ENCODE measurements around the gene RAB11FIP4. TPM values are rescaled to one million over a fixed set of nuclear protein-coding genes. Genes with fewer than 3 reads are reported as not detected.
A peak's percentile ranks its signal among the peaks of the same experiment; 100 is the strongest.

RAB11FIP4 gene
- total RNA-seq, 1 donor from 2014 or later, result 7.6 TPM

DNA sequence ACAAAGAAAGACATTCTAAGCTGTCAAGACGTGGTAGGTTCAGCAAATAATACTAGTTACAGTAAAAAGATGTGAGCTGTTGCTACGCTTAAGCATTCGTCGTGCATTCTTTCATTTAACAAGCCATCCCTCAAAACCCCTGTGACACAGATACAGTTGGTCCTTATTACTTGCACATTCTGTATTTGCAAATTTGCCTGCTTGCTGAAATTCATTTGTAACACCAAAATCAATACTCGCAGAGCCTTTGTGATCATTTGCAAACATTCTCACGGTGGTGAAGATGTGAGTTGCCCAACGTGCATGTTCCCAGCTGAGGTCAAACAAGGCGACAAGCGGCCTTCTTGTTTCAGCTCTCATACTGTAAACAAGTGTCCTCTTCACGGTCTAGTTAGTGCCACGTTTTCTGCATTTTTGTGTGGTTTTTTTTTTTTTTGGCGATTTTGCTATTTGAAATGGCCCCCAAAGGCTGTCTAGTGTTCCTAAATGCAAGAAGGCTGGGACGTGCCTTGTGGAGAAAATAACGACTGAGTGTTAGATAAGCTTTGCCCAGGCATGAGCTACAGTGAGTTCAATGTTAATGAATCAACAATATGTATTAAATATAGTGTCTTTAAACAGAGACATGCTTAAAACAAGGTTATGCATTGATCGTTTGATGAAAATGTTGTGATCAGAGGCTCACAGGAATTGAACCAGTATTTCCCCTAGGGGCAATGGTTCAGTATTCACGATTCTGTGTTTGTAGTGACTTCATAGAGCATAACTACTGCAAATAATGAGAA lies 84.1 kb downstream of the RAB11FIP4 start:
- intact Hi-C loops (cut with DNase I), result no loop called here
- no peak for ATAC-seq

DNA sequence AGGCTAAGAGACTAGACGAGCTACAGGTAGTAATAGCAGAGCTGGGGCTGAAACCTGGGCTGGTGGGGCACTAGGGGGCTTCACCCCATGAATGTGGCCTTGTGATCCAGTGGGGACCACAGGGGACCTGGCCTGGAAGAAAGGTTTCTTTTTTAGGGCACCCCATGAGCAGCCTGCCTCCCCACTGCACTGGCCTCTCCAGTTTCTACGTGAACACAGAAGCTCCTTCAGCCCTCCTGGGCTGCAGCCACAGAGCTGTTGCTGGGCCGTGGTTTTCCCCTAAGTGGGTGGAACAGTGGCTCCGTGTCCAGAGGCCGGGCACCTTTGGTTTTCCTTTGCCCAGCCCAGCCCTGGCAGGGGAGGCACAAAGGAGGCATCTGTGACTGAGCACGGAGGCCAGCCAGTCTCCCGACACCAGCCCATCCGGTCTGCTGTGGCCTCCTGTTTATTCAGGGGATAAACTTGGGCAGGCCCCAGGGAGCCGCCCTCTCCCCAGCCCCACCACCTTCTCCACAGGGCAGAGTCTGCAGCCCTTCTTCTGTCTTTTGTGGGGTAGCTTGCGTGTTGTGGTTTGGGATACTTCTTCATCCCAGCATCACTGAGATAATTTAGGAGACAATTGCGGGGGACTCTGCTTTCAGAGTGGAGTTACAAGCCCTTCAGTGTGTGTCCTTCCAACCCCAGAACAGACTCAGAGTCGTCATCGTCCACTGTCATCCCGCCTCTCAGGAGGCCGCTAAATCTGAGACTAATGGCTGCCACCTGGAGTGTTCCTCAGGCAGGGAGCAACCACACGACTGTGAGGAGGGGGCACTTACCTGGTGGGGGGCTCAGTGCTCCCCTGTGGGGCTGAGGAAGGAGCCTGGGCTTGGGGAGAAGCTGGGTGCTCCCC lies 85.3 kb downstream of the RAB11FIP4 start:
- DNase-seq (ENCODE audit: low spot score) (no peak), ATAC-seq (no peak)
- intact Hi-C loops (cut with DNase I), result no loop called here

More for the DNA sequence above, 84.1 kb downstream of the RAB11FIP4 start:
- DNase-seq (ENCODE audit: low spot score), result no peak

DNA sequence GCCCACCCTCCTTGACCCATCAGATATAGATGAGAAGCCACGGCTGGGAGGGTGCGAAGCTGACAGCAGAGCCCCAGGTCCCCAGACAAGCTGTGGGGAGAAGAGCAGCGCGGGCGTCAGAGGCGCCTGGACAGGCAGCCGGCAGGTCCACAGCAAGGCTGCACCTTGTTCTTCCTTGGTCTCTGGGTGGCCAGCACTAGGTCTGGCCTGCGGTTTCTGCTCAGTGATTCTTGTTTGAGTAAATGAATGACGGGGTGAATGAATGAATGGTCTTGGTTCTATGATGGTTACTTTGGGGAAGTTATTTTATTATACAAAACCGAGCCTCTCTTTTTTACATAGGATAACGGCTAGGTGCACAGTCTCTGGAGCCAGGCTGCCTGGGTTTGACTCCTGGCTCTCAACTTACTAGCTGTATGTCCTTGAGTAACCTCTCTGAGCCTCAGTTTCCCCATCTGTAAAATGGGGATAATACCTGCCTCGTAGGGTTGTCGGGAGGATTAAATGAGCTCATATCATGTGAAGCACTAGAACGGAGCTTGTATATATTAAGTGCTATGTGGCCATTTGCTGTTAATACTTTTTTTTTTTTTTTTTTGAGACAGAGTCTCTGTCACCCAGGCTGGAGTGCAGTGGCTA lies 86.1 kb downstream of the RAB11FIP4 start:
- intact Hi-C loops (cut with DNase I), result no loop called here
- no peak for DNase-seq (ENCODE audit: low spot score)
- ATAC-seq, result no peak

DNA sequence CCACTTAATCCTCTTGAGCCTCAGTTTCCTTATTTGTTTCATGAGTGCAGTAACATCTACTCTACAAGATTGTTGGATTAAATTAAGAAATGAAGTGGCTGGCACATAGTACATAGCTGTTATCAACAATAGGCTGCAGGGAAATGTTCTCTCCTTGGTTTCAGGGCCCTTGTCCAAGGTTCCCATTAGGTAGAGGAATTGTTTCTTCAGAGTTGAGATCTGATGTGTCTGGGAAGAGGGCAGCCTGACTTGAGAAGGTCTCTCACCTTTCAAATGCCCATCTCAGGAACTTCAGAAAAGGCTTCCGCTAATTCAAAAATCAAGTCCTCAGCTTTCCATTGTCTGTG lies 87.6 kb downstream of the RAB11FIP4 start:
- ATAC-seq (no peak), DNase-seq (ENCODE audit: low spot score) (no peak)
- intact Hi-C loops (cut with DNase I), result no loop called here

DNA sequence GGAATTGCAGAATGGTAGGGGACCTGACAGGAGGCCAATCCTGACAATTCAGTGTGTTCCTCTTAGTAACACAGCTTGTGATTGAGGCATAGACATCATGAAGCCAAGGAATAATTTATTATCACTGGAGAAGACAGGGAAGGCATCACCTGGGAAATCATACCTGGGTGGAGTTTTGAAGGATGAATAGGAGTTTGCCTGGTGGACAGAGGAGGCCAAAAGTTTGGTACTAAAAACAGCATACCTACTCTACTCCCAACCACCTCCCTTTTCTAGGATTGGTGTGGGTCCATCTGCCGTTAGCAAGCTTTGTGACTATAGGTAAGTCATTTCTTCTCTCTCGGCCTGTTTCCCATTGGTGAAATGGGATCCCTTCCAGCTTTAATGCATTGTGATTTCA lies 88.0 kb downstream of the RAB11FIP4 start:
- DNase-seq (ENCODE audit: low spot score), result no peak
- no peak for ATAC-seq
- intact Hi-C loops (cut with DNase I), result no loop called here

DNA sequence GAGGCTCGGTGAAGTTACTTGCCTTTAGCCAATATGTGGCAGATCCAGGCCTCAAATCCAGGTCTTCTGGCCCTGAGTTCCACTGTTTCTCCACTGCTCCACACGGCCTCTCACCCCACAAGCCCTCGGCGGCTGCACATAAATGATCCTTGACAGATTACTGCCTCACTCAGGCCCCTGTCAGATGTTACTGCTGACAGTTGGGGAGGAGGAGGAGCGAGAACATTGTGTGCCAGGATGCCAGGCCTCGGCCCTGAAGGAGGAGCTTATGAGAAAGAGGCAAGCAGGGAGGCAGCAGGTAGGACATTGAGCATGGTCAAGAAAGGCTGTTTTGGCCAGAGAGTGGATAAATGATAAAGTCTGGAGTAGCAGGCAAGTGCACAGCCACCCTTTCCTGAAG lies 88.6 kb downstream of the RAB11FIP4 start:
- ATAC-seq (no peak), DNase-seq (ENCODE audit: low spot score) (no peak)
- intact Hi-C loops (cut with DNase I), result no loop called here

DNA sequence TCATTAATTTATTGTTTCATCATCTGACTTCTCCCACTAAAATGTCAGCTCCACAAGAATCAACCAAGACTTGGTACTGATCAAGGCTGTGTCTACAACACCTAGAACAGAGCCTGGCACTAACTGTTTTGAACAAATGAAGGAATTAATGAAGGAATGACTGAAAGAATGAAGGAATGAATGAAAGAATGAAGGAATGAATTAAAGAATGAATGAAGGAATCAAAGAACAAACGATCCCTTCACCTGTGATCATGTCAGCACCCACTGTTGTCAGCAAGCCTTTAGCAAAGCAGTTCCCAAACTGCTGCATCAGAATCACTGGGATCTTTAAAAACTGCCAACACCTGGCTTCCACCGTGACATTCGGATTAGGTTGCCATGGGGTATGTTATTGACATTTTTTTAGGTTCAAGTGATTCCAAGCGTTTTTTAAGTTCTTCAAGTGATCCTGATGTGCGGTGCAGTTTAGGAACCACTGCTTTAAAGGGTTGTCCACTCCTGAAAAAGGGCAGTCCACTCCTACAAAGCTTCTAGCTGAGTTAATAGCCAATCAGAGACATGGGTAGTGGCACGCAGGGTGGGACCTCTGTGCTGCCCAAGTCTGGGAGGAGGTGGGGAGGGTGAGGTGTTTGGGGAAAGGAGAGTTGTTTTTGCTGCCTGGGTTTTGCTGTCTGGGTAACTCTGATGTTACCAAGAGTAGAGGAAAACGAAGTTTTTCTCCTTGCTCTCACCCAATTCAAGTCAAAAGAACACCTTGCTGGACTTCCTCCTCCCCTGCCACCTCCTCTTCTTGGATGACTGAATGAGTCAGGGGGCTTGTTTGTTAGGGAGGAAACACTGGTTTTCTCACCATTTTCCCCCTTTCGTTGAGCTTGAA lies 89.7 kb downstream of the RAB11FIP4 start:
- intact Hi-C loops (cut with DNase I), result no loop called here
- no peak for ATAC-seq
- DNase-seq (ENCODE audit: low spot score), result no peak

DNA sequence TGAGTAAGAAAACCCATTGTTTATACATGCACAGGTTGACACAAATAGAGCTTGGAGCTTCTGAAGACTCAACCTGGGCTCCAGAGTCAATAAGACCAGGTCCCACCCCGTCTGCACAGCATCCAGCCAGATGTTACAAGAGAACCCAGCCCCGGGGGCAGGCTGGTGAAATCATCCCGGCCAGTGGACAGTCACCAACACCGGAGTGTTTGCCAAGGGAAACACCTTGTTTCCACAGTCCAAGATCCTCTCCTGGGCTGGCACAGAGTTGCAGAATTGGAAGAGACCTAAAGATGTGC lies 90.3 kb downstream of the RAB11FIP4 start:
- intact Hi-C loops (cut with DNase I), result no loop called here
- DNase-seq (ENCODE audit: low spot score) (no peak), ATAC-seq (no peak)

DNA sequence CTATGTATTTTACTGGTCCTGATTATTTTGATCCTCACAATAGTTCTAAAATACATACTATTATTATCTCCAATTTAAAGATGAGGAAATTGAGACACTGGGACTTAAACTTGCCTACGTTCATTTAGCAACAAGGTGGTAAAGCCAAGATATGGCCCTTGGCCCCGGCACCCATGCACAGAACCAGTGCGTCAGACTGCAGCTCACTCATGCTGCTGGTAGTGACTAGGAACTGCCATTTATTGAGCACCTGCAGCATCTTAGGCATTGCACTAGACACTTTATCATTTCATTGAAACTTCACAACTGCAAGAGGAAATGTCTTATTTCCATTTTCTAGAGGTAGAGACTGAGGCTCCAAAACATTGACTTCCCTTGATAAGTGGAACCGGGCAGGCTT lies 93.3 kb downstream of the RAB11FIP4 start:
- no peak for ATAC-seq
- DNase-seq (ENCODE audit: low spot score), result no peak
- intact Hi-C loops (cut with DNase I), result no loop called here

DNA sequence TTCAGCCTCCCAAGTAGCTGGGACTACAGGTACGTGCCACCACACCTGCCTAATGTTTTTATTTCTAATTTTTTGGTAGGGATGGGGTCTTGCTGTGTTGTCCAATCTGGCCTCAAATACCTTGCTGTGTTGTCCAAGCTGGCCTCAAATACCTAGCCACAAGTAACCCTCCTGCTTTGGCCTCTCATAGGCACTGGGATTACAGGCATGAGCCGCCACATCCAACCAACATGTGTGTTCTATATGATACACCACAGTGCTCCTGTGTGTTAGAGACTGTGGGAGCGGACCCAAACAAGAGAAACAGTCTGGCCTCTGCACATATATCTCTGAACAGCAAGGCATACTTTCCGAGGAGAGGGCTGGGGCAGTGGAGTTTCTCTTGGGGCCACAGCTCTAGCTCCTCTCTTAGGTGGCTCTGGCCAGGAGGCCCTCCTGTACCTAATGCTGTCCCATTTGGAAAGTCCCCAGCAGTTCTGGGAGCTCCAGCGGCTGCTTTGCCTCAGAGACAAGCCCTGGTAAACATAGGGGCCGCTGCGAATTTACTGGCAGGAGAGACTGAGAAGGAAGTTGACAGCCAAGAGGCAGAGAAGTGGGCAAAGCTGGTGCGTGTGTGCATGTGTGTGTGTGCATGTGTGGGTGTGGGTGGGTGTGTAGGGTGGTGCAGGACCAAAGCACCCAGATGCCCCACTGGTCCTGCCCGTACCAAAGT lies 95.0 kb downstream of the RAB11FIP4 start:
- ATAC-seq, result no peak

DNA sequence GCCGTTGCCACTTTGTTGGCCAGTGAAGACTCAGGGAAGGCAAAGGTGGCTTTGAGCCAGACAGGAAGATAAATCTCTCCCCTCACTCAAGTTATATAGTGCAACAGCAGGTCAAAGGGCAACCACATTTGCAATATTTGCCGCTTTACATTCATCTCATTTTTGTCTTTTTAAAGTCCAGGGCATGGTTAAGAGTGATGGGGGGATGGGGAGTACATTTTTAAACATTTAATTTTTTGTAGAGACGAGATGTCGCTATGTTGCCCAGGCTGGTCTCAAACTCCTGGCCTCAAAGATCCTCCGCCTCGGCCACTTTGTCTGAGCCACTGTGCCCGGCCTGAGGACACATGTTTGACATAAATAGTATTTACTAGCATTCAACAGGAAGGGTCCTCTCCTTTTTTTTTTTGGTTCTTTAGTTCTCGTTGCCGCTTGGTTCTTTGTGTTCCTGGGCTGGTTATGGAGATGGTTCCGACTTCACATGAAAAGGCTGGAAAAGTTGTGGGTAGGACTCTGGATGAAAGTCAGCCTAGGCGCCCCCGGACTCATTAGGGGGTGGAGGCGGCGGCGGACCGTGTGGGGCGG lies 95.7 kb downstream of the RAB11FIP4 start:
- DNase-seq (ENCODE audit: low spot score), result no peak
- intact Hi-C loops (cut with DNase I), result no loop called here
- ATAC-seq, result no peak

More for the DNA sequence above, 95.0 kb downstream of the RAB11FIP4 start:
- intact Hi-C loops (cut with DNase I), result no loop called here
- DNase-seq (ENCODE audit: low spot score), result no peak

DNA sequence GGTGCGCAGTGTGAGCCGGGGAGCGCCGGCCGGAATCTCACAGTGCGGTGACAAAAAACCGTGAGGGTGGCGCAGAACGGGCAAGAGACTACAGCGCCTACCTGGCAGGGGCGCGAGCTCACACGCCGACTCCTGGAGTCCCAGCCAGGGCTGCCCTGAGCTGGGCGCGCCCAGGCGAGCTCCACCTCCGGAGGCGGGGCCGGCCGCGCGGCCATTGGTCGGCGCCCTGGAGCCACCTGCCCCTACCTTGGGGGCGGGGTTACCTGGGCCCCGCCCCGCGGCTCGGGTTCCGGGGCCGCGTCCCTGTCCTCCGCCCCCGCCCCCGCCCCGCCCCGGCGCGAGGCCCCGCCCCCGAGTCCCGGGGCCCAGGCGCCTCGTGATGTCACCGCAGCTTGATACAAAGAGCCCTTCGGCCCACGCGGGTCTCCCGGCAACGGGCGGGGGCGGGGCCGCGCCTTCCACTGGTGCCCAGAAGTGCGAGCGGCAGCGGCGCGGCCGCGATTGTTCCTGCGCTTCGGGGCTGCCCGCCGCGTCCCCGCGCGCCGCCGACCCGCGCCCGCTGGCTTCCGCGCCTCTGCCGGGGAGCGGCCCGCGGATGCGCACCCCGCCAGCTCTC lies 96.3 kb downstream of the RAB11FIP4 start:
- peak; percentile 88 for DNase-seq (ENCODE audit: low spot score)
- peak; percentile 78 for ATAC-seq
- intact Hi-C loops (cut with DNase I), result no loop called here

DNA sequence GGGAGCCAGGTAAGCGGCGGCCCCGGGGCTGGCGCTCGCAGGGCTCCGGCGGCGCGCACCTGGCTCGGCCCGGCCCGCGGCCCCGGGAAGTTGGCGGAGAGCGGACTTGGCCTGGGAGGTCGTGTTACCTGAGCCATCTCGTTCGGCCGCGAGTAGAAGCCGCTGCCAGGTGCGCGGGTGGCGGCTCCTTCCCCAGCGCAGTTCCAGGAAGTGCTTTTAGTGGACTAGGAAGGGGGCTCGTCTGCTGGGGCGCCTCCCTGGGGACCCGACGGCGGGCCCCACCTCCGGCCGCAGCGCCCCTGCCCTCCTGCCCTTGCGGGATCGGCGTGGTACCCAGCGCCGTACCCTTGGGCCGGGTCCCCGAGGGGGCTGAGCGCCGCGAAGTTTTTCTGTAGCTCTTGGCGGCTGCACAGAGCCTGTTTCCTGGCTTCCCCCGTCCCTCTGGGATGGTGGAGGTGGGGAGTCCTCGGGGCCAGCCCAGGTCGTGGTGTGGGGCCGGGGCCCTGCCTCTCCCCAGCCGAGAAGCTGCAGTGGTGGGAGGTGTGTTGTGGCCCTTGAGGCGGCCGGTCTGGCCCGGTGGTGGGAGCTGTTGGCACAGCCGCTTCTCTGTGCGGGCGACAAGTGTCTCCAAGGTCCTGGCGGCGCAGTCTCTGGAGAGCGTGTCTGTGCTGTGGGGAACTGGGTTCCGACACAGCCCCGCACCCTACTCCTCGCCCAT lies 96.9 kb downstream of the RAB11FIP4 start:
- DNase-seq (ENCODE audit: low spot score) (no peak), ATAC-seq (peak; percentile 20)
- intact Hi-C loops (cut with DNase I), result no loop called here

DNA sequence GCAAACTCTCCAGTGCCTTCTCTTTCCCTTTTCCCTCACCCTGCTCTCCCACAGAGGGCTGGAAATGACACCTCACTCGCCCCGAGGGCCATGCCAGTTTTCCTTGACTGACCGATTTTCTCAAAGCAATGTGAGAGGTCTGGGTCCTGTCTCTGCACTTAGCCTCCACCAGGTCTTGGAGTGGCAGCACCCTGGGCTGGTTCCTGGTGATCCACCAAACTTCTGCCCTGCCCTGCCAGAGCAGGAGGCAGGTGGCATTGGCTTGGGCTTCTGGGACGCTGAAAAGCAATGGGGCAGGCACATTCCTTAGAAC lies 97.5 kb downstream of the RAB11FIP4 start:
- intact Hi-C loops (cut with DNase I), result no loop called here
- DNase-seq (ENCODE audit: low spot score), result no peak
- ATAC-seq, result no peak

DNA sequence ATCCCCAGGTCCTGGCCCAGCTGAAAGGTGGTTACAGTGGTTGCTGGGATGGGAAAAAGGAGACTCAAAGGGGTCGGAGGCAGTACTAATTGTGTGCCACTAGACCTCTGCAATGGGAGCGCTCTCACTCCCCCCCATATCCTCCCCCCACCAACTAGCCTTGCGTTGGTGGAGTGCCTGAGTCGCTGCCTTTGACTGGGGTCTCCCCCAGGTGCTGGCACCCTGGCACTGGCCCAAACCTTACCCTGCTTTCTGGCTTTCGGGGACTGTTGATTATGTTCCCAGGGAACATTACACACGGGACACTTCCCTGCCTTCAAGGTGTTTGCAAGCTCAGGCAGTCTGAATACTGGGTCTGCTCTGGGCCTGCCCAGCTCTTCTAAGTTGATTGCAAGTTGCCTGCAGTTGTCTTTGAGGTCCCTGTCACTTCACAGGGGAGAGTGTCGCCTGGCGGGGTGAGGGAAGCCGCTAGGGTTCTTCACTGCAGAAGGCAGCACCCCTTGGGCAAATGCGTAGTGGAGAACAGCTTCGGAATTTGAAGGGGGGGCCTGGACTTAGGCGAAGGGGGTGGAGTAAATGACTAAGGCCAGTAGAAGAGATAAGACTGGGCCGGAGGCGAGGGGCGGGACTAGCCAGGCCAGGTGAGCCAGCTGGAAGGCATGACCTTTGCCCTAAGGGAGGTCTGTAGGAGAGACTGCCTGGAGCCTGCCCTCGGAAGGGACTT lies 98.0 kb downstream of the RAB11FIP4 start:
- no peak for DNase-seq (ENCODE audit: low spot score)
- intact Hi-C loops (cut with DNase I), result no loop called here
- no peak for ATAC-seq

DNA sequence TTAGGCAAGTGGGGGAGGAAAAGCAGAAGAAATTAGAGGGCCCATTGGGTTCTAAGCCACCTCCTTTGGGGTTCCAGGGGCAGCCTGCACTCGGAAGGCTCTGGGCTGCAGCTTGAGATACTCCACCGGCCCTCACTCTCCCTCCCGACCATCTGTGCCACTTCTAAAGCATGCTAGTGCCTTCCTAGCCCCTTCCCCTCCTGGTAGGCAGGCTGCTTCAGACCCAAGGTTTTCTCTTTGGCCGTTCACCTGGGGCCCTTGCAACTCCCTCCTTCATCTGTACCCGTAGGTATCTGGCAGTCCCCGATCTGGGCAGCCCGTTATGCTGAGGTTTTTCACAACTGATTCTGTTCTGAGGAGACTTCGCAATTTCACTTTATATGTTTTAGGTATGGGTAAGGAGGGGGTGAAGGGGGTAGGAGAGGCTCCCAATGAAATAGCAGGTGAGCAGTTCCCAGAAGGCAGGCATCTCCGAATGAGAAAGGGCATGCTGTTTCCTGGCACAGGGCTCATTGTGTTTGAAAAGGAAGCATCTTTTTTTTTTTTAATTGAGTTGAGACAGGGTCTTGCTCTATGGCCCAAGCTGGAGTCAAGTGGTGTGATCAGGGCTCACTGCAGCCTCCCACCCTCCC lies 98.7 kb downstream of the RAB11FIP4 start:
- DNase-seq (ENCODE audit: low spot score) (no peak), ATAC-seq (no peak)
- intact Hi-C loops (cut with DNase I), result no loop called here

Data from sciatic nerve (tissue), 2 donors.